Coronary artery (tissue), 2 donors: ENCODE data around the gene CAMSAP2.

Experiments
- DNase-seq: peaks from one replicate; pipeline ENCODE4 v3.0.0-alpha.2; 2017; ENCODE audit warnings: low spot score
- H3K27ac ChIP-seq, 2 donors: fragments of 200-600 bp; sonication (generic); one replicate each; pipeline ENCODE4 v1.5.1; 2016 to 2019
- H3K4me3 ChIP-seq: fragments of 200-600 bp; sonication (generic); 2 replicates; pipeline ENCODE4 v1.5.1; 2016; ENCODE audit warnings: mild to moderate bottlenecking, moderate library complexity
- CTCF ChIP-seq: fragments of 200-600 bp; sonication (generic); IDR thresholded peaks from one replicate; pipeline ENCODE4 v1.5.1; 2019; ENCODE audit warnings: antibody characterized with exemption

The CAMSAP2 gene

GRCh38 chr1:200899954-200900867, 161.5 kb downstream of the CAMSAP2 start:
- Histone ChIP-seq H3K4me3 (no peak overlapping the region), H3K27ac (no peak overlapping the region)
- DNase-seq: no peak
- TF ChIP-seq CTCF: no peak

- H3K4me3 ChIP-seq: no peak overlapping the region
- no peak for DNase-seq
- no peak for TF ChIP-seq CTCF
- H3K27ac ChIP-seq: no peak overlapping the region
Measured at GRCh38 chr1:200900877-200901276, 162.2 kb downstream of the CAMSAP2 start.

GRCh38 chr1:200901350-200901749, 162.7 kb downstream of the CAMSAP2 start:
- DNase-seq: no peak
- no peak for TF ChIP-seq CTCF
- no peak overlapping the region for H3K4me3 ChIP-seq
- H3K27ac ChIP-seq: no peak overlapping the region

GRCh38 chr1:200901796-200902444, 163.2 kb downstream of the CAMSAP2 start:
- Histone ChIP-seq H3K27ac (no peak overlapping the region), H3K4me3 (no peak overlapping the region)
- TF ChIP-seq CTCF: no peak
- DNase-seq: no peak

GRCh38 chr1:200903793-200904192, 165.1 kb downstream of the CAMSAP2 start:
- Histone ChIP-seq H3K4me3 (no peak overlapping the region), H3K27ac (no peak overlapping the region)
- TF ChIP-seq CTCF: no peak
- no peak for DNase-seq

- Histone ChIP-seq H3K27ac (no peak overlapping the region), H3K4me3 (no peak overlapping the region)
- DNase-seq: no peak
- TF ChIP-seq CTCF: no peak
Measured at GRCh38 chr1:200904772-200905171, 166.1 kb downstream of the CAMSAP2 start.
